ENCODE results near the gene SPATA6L. TPM values are rescaled to one million over a fixed set of nuclear protein-coding genes. Genes with fewer than 3 reads are reported as not detected.
A peak's percentile ranks its signal among the peaks of the same experiment; 100 is the strongest.

SPATA6L gene
- total and polyA plus RNA-seq, 2 of the 13 experiments (the other 11 are each of a cell fraction or from before 2014, with no cell fraction given) = 1.1 to 1.9 TPM

DNA sequence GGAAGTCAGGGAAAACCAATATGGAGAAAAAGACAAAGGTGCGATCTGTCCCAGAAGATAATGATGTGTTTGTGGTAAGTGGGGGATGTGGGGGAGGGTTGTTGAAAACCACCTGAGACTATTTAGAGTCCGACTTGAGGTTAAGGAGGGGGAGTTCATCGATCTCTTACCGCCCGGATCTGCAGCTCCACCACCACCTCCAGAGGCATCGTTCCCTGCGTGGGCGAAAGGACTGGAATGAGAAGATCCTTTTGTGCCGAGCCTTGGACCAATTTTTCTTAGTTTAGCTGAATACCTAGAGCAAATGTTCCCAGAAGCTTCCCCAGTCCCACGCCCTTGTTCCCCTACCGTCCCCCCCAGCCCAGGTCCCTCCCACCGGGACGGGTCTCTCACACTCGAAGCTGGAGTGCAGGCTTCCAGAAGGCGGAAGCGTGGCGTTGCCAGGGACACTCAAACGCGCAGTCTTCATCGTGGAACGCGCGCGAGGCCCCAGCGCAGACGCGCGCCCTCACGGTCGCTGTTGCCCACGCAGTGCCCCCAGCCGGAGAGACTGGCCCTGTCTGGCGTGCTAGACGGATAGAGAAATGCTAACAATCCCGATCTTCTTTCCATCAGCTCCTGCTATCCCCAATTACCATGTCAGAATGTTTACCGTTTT, at the start of gene SPATA6L (continued):
- TF ChIP-seq, protein P1, sequence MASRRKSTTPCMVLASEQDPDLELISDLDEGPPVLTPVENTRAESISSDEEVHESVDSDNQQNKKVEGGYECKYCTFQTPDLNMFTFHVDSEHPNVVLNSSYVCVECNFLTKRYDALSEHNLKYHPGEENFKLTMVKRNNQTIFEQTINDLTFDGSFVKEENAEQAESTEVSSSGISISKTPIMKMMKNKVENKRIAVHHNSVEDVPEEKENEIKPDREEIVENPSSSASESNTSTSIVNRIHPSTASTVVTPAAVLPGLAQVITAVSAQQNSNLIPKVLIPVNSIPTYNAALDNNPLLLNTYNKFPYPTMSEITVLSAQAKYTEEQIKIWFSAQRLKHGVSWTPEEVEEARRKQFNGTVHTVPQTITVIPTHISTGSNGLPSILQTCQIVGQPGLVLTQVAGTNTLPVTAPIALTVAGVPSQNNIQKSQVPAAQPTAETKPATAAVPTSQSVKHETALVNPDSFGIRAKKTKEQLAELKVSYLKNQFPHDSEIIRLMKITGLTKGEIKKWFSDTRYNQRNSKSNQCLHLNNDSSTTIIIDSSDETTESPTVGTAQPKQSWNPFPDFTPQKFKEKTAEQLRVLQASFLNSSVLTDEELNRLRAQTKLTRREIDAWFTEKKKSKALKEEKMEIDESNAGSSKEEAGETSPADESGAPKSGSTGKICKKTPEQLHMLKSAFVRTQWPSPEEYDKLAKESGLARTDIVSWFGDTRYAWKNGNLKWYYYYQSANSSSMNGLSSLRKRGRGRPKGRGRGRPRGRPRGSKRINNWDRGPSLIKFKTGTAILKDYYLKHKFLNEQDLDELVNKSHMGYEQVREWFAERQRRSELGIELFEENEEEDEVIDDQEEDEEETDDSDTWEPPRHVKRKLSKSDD (CRISPR knock-in tag; IDR thresholded peaks at IDR 0.05; ENCODE audit: low read depth) = 0 out of 2 replicates have a peak, but pooled peaks have one; percentile 28
- TF ChIP-seq FOXO1 (CRISPR knock-in tag; IDR thresholded peaks at IDR 0.05) = 0 out of 2 replicates have a peak, but pooled peaks have one; percentile 18
- TF ChIP-seq AGO2 (optimal IDR thresholded peaks at IDR 0.05; ENCODE audit: low read depth, low read length) = peak; percentile 79
- no peak for TF ChIP-seq SMC3 (IDR thresholded peaks at IDR 0.05; ENCODE audit: low read length)
- TF ChIP-seq, protein P2, sequence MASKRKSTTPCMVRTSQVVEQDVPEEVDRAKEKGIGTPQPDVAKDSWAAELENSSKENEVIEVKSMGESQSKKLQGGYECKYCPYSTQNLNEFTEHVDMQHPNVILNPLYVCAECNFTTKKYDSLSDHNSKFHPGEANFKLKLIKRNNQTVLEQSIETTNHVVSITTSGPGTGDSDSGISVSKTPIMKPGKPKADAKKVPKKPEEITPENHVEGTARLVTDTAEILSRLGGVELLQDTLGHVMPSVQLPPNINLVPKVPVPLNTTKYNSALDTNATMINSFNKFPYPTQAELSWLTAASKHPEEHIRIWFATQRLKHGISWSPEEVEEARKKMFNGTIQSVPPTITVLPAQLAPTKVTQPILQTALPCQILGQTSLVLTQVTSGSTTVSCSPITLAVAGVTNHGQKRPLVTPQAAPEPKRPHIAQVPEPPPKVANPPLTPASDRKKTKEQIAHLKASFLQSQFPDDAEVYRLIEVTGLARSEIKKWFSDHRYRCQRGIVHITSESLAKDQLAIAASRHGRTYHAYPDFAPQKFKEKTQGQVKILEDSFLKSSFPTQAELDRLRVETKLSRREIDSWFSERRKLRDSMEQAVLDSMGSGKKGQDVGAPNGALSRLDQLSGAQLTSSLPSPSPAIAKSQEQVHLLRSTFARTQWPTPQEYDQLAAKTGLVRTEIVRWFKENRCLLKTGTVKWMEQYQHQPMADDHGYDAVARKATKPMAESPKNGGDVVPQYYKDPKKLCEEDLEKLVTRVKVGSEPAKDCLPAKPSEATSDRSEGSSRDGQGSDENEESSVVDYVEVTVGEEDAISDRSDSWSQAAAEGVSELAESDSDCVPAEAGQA (IDR thresholded peaks at IDR 0.05; ENCODE audit: low read depth) = no peak
- TF ChIP-seq, protein P2 (CRISPR knock-in tag; IDR thresholded peaks at IDR 0.05; ENCODE audit: borderline replicate concordance) = no peak
- 0 out of 2 replicates have a peak, but pooled peaks have one; percentile 36 for TF ChIP-seq MEF2D (CRISPR knock-in tag; IDR thresholded peaks at IDR 0.05)
- peak; percentile 39 to 43; a peak in 1 of 4 replicates for TF ChIP-seq POLR2A (IDR thresholded peaks at IDR 0.05; ENCODE audit: insufficient read depth in 1 of 2, low read depth in 2 of 2, low read length in 2 of 2)
- TF ChIP-seq MTF2 (CRISPR knock-in tag; IDR thresholded peaks at IDR 0.05; ENCODE audit: borderline replicate concordance) = no peak
- 0 out of 2 replicates have a peak, but pooled peaks have one; percentile 49 for TF ChIP-seq ZNF451 (CRISPR knock-in tag; IDR thresholded peaks at IDR 0.05)
- no peak for TF ChIP-seq SOX6 (IDR thresholded peaks at IDR 0.05)
- TF ChIP-seq SOX6 (CRISPR knock-in tag; IDR thresholded peaks at IDR 0.05) = peak; percentile 36; the same call in 1 of the 2 replicates
- TF ChIP-seq, protein P3, sequence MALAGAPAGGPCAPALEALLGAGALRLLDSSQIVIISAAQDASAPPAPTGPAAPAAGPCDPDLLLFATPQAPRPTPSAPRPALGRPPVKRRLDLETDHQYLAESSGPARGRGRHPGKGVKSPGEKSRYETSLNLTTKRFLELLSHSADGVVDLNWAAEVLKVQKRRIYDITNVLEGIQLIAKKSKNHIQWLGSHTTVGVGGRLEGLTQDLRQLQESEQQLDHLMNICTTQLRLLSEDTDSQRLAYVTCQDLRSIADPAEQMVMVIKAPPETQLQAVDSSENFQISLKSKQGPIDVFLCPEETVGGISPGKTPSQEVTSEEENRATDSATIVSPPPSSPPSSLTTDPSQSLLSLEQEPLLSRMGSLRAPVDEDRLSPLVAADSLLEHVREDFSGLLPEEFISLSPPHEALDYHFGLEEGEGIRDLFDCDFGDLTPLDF (CRISPR knock-in tag; IDR thresholded peaks at IDR 0.05) = no peak; the same call in 1 of the 2 replicates
- TF ChIP-seq JUN (CRISPR knock-in tag; IDR thresholded peaks at IDR 0.05) = no peak
- TF ChIP-seq ZNF138 (CRISPR knock-in tag; IDR thresholded peaks at IDR 0.05; ENCODE audit: low read depth) = no peak
- TF ChIP-seq SATB2 (CRISPR knock-in tag; IDR thresholded peaks at IDR 0.05) = 0 out of 2 replicates have a peak, but pooled peaks have one; percentile 30
- TF ChIP-seq RFX3 (CRISPR knock-in tag; IDR thresholded peaks at IDR 0.05) = peak; percentile 61; the same call in 1 of the 2 replicates
- TF ChIP-seq, protein P4, sequence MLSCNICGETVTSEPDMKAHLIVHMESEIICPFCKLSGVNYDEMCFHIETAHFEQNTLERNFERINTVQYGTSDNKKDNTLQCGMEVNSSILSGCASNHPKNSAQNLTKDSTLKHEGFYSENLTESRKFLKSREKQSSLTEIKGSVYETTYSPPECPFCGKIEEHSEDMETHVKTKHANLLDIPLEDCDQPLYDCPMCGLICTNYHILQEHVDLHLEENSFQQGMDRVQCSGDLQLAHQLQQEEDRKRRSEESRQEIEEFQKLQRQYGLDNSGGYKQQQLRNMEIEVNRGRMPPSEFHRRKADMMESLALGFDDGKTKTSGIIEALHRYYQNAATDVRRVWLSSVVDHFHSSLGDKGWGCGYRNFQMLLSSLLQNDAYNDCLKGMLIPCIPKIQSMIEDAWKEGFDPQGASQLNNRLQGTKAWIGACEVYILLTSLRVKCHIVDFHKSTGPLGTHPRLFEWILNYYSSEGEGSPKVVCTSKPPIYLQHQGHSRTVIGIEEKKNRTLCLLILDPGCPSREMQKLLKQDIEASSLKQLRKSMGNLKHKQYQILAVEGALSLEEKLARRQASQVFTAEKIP (CRISPR knock-in tag; IDR thresholded peaks at IDR 0.05; ENCODE audit: borderline replicate concordance) = no peak
- TF ChIP-seq HNF4A (CRISPR knock-in tag; IDR thresholded peaks at IDR 0.05) = no peak

Data from HepG2 (cell line).